IPS-18c (cell line): Measurements from ENCODE around the gene AKT1S1.
"Not testable (repeated sequence)": the region's sequence is repeated elsewhere in the genome, so short reads cannot be mapped to it uniquely, and the experiment has no call there.

Experiments
- H3K4me3 ChIP-seq: 2 replicates; pipeline ENCODE4 v1.7.0; 2013; ENCODE audit warnings: low read depth, mild to moderate bottlenecking, low read length, moderate library complexity; ENCODE audit not compliant: insufficient read depth
- H3K9me3 ChIP-seq: one replicate; pipeline ENCODE4 v1.6.1; 2013; ENCODE audit warnings: mild to moderate bottlenecking, low read length, moderate library complexity; ENCODE audit not compliant: control insufficient read depth, insufficient read depth

The AKT1S1 gene

GRCh38 chr19:49838885-49839588 lies 38.1 kb downstream of the AKT1S1 start:
- no peaks in the 10 kb centered on the region for H3K9me3 ChIP-seq
- no peak overlapping the region for H3K4me3 ChIP-seq

- Histone ChIP-seq H3K9me3 (no peaks in the 10 kb centered on the region), H3K4me3 (no peak overlapping the region)
Measured at GRCh38 chr19:49837425-49837824, 39.7 kb downstream of the AKT1S1 start.

- H3K4me3 ChIP-seq, result no peak overlapping the region
- H3K9me3 ChIP-seq, result no peaks in the 10 kb centered on the region
Measured at GRCh38 chr19:49837009-49837310, 40.2 kb downstream of the AKT1S1 start.

- H3K4me3 ChIP-seq, result no peak overlapping the region
Measured at GRCh38 chr19:49836176-49837008, 40.8 kb downstream of the AKT1S1 start.

GRCh38 chr19:49835562-49835961 lies 41.6 kb downstream of the AKT1S1 start:
- no peak overlapping the region for H3K4me3 ChIP-seq
- no peaks in the 10 kb centered on the region for H3K9me3 ChIP-seq

More at GRCh38 chr19:49836176-49837008, 40.8 kb downstream of the AKT1S1 start:
- no peaks in the 10 kb centered on the region for H3K9me3 ChIP-seq

GRCh38 chr19:49833599-49833998 lies 43.6 kb downstream of the AKT1S1 start:
- Histone ChIP-seq H3K4me3 (no peak overlapping the region), H3K9me3 (no peaks in the 10 kb centered on the region)

- Histone ChIP-seq H3K9me3 (no peaks in the 10 kb centered on the region), H3K4me3 (no peak overlapping the region)
Measured at GRCh38 chr19:49832556-49832955, 44.6 kb downstream of the AKT1S1 start.

- Histone ChIP-seq H3K4me3 (no peak overlapping the region), H3K9me3 (no peaks in the 10 kb centered on the region)
Measured at GRCh38 chr19:49831592-49831991, 45.6 kb downstream of the AKT1S1 start.

GRCh38 chr19:49830766-49831165 lies 46.4 kb downstream of the AKT1S1 start:
- H3K4me3 ChIP-seq, result no peak overlapping the region
- H3K9me3 ChIP-seq, result no peaks in the 10 kb centered on the region

GRCh38 chr19:49829721-49830120 lies 47.4 kb downstream of the AKT1S1 start:
- no peaks in the 10 kb centered on the region for H3K9me3 ChIP-seq
- H3K4me3 ChIP-seq, result no peak overlapping the region

- Histone ChIP-seq H3K9me3 (no peaks in the 10 kb centered on the region), H3K4me3 (no peak overlapping the region)
Measured at GRCh38 chr19:49829200-49829599, 48.0 kb downstream of the AKT1S1 start.

GRCh38 chr19:49827034-49827433 lies 50.1 kb downstream of the AKT1S1 start:
- H3K4me3 ChIP-seq, result no peak overlapping the region
- no peaks in the 10 kb centered on the region for H3K9me3 ChIP-seq

GRCh38 chr19:49824662-49825061 lies 52.5 kb downstream of the AKT1S1 start:
- Histone ChIP-seq H3K9me3 (no peaks in the 10 kb centered on the region), H3K4me3 (no peak overlapping the region)

- H3K4me3 ChIP-seq, result no peak overlapping the region
- H3K9me3 ChIP-seq, result no peaks in the 10 kb centered on the region
Measured at GRCh38 chr19:49823472-49823871, 53.7 kb downstream of the AKT1S1 start.

GRCh38 chr19:49820125-49820524 lies 57.0 kb downstream of the AKT1S1 start:
- no peak overlapping the region for H3K4me3 ChIP-seq
- H3K9me3 ChIP-seq, result no peaks in the 10 kb centered on the region

- H3K4me3 ChIP-seq, result peak overlapping the region; percentile 95
Measured at GRCh38 chr19:49819452-49820115, 57.6 kb downstream of the AKT1S1 start.

More at GRCh38 chr19:49819452-49820115, 57.6 kb downstream of the AKT1S1 start:
- not testable (repeated sequence) for H3K9me3 ChIP-seq
